ENCODE results near the gene PLAA.

- TF ChIP-seq, protein P1, sequence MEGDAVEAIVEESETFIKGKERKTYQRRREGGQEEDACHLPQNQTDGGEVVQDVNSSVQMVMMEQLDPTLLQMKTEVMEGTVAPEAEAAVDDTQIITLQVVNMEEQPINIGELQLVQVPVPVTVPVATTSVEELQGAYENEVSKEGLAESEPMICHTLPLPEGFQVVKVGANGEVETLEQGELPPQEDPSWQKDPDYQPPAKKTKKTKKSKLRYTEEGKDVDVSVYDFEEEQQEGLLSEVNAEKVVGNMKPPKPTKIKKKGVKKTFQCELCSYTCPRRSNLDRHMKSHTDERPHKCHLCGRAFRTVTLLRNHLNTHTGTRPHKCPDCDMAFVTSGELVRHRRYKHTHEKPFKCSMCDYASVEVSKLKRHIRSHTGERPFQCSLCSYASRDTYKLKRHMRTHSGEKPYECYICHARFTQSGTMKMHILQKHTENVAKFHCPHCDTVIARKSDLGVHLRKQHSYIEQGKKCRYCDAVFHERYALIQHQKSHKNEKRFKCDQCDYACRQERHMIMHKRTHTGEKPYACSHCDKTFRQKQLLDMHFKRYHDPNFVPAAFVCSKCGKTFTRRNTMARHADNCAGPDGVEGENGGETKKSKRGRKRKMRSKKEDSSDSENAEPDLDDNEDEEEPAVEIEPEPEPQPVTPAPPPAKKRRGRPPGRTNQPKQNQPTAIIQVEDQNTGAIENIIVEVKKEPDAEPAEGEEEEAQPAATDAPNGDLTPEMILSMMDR (IDR thresholded peaks at IDR 0.05 in 4 of 5, conservative IDR thresholded peaks at IDR 0.05 in 1 of 5): no peak
- no peak for TF ChIP-seq POLR2A (IDR thresholded peaks at IDR 0.05)
Observed at GRCh38 chr9:26882154-26882553, 64.9 kb downstream of the PLAA start.
